Lung (tissue), 12 donors: ENCODE results near the gene SH2D7. TPM values are rescaled to one million over a fixed set of nuclear protein-coding genes. Genes with fewer than 3 reads are reported as not detected.

Source experiments
- ATAC-seq: fragments of 200-7000 bp; cut with Tn5 transposase; one replicate; pipeline ENCODE4 v1.9.1; 2020; ENCODE audit warnings: moderate number of reproducible peaks; ENCODE audit not compliant: insufficient read depth, low FRiP score
- DNase-seq, 3 donors: peaks; one replicate each; pipeline ENCODE4 v3.0.0-alpha.2; 2013 to 2017
- H3K27ac ChIP-seq, 2 donors: one replicate each; pipeline ENCODE4 v1.5.1; 2013; ENCODE audit warnings: mild to moderate bottlenecking in 2 of 2, moderate library complexity in 2 of 2, control low read depth in 1 of 2, inconsistent platforms in 1 of 2, low read depth in 1 of 2, low read length in 1 of 2
- H3K27me3 ChIP-seq, 3 donors: one replicate each; pipeline ENCODE4 v1.5.1; 2013; ENCODE audit warnings: low read length in 2 of 3; ENCODE audit not compliant: control insufficient read depth in 3 of 3, insufficient read depth in 3 of 3
- H3K36me3 ChIP-seq, 4 donors: one replicate each; pipeline ENCODE4 v1.5.1; 2013; ENCODE audit warnings: low read length in 4 of 4, mild to moderate bottlenecking in 1 of 4, moderate library complexity in 1 of 4; ENCODE audit not compliant: control insufficient read depth in 4 of 4, insufficient read depth in 4 of 4
- H3K4me1 ChIP-seq, 5 donors: one replicate each; pipeline ENCODE4 v1.5.1; 2013; ENCODE audit warnings: low read length in 5 of 5, mild to moderate bottlenecking in 2 of 5, moderate library complexity in 1 of 5; ENCODE audit not compliant: control insufficient read depth in 5 of 5, insufficient read depth in 5 of 5
- H3K4me3 ChIP-seq: one replicate; pipeline ENCODE4 v1.5.1; 2013; ENCODE audit warnings: mild to moderate bottlenecking, control low read depth, moderate library complexity
- H3K9ac ChIP-seq, 2 donors: one replicate each; pipeline ENCODE4 v1.5.1; 2013; ENCODE audit warnings: low read length in 2 of 2, control low read depth in 1 of 2; ENCODE audit not compliant: insufficient read depth in 1 of 2
- H3K9me3 ChIP-seq, 4 donors: one replicate each; pipeline ENCODE4 v1.5.1; 2013; ENCODE audit warnings: low read length in 3 of 4, mild to moderate bottlenecking in 1 of 4, moderate library complexity in 1 of 4; ENCODE audit not compliant: control insufficient read depth in 4 of 4, insufficient read depth in 3 of 4
- WGBS, 2 donors: extraction: QIAGEN DNeasy Blood & Tissue Kit; methylation state at CpG; one replicate each; pipeline ENCODE4 v1.1.7; 2013; 5-methylcytosine and 5-hydroxymethylcytosine counted together
- polyA plus RNA-seq, 2 donors: library from polyadenylated mRNA; stranded (reverse); fragments of 200-250 nt; gene quantifications; one replicate each; pipeline ENCODE4 v1.2.1, GENCODE V29; 2013
- total RNA-seq, 2 donors: library from RNA; depleted of rRNA in 1 of 2; stranded (reverse); fragments of >200 nt in 1 of 2; gene quantifications; one replicate each; pipeline ENCODE4 v1.2.1, GENCODE V29; 2014 to 2021
- TF ChIP-seq, protein P1 (sequence below): IDR thresholded peaks from 2 replicates; pipeline ENCODE4 v1.5.1; 2012; ENCODE audit warnings: mild to moderate bottlenecking; ENCODE audit errors: control extremely low read depth, extremely low read depth
- donor health status: control.
- donor health status: control.
- donor health status: Bipolar disorder and iron deficiency.
- donor health status: healthy.
- donor health status: DM: yes; HTN: yes; CAD: no.

The SH2D7 gene
- total and polyA plus RNA-seq, 4 donors = 0.04 to 0.25 TPM; not detected in 2

DNA sequence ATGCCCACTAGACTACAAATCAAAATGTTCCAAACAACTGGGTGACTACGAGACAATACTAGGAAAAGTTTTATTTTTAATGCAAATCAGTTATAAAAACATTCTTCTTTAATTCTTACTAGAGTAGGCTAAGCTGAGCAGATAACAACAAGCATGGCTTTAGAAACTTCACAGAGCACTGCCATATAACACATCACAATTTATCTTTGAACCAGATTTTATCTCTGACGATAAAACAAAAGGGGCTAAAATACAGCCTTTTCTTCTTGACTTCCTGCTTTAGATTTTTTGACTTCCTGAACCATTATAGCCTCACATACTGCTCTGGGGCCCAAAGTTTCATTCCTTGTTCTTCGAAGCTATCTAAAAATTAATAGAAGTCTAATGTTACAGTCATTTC lies 40.8 kb upstream of the SH2D7 start:
- TF ChIP-seq, protein P1, sequence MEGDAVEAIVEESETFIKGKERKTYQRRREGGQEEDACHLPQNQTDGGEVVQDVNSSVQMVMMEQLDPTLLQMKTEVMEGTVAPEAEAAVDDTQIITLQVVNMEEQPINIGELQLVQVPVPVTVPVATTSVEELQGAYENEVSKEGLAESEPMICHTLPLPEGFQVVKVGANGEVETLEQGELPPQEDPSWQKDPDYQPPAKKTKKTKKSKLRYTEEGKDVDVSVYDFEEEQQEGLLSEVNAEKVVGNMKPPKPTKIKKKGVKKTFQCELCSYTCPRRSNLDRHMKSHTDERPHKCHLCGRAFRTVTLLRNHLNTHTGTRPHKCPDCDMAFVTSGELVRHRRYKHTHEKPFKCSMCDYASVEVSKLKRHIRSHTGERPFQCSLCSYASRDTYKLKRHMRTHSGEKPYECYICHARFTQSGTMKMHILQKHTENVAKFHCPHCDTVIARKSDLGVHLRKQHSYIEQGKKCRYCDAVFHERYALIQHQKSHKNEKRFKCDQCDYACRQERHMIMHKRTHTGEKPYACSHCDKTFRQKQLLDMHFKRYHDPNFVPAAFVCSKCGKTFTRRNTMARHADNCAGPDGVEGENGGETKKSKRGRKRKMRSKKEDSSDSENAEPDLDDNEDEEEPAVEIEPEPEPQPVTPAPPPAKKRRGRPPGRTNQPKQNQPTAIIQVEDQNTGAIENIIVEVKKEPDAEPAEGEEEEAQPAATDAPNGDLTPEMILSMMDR = no peak
- H3K9ac ChIP-seq = no peak overlapping the region
- ATAC-seq = no peak
- no peak overlapping the region for H3K4me3 ChIP-seq
- no peak overlapping the region for H3K27ac ChIP-seq
- WGBS, 2 donors = 42% methylated on average over 3 of the region's 3 CpGs
- no peaks in the 10 kb centered on the region for H3K27me3 ChIP-seq
- peaks cover 14 to 55% (median 30%) of the 10 kb centered on the region in 5 donors for H3K4me1 ChIP-seq
- H3K9me3 ChIP-seq = no peaks in the 10 kb centered on the region
- no peak for DNase-seq
- peaks cover 4 to 16% (median 8%) of the 10 kb centered on the region in 4 donors for H3K36me3 ChIP-seq

DNA sequence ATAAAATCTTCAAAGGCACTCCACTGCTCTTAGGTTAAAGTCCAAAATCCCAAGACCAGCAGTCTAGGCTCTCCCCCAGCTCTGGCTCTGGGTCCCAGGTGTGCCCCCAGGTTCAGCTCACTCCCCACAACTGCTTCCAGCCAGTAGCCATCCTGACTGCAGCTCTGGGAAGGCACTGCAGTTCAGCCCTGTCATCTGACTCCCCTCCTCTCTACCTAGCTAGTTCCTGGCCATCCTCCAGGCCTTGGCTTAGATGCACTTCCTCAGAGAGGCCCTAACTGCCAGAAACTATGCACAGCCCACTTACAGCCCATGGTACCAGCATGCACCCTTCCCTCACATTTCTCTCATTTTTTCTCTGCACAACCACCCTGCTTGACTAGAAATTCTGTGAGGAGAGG lies 40.4 kb upstream of the SH2D7 start:
- no peak overlapping the region for H3K9ac ChIP-seq
- no peak overlapping the region for H3K4me3 ChIP-seq
- TF ChIP-seq, protein P1 = no peak
- no peaks in the 10 kb centered on the region for H3K27me3 ChIP-seq
- H3K9me3 ChIP-seq = no peaks in the 10 kb centered on the region
- peaks cover 14 to 55% (median 33%) of the 10 kb centered on the region in 5 donors for H3K4me1 ChIP-seq
- ATAC-seq (no peak), DNase-seq (peak in 2 of 3 donors; percentile 43 to 60)
- H3K27ac ChIP-seq = peak overlapping the region in 1 of 2 donors; percentile 18
- H3K36me3 ChIP-seq = peaks cover 4 to 16% (median 8%) of the 10 kb centered on the region in 4 donors

DNA sequence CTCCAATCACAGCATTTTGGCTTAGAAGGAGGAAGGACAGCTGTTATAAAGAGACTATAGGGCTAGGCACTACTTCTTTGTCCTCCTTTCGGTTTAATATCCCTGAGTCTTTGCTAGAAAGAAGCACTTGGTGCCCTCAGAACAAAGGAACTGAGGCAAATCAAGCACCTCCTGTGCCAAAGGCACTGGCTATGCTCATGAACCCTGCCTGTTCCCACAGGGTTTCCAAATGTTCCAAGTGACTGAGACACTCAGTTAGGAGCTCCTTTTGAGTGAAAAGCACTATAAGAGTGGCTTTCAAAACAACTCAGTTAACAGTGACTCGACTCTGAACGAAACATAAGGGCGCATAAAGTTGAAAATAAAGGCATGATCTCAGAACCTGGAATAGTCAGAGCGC lies 39.8 kb upstream of the SH2D7 start:
- 82 to 83% methylated on average over 5 of the region's 5 CpGs for WGBS, 2 donors
- Histone ChIP-seq H3K4me1 (peaks cover 14 to 51% (median 33%) of the 10 kb centered on the region in 5 donors), H3K9ac (no peak overlapping the region), H3K27ac (peak overlapping the region in 1 of 2 donors; percentile 44), H3K4me3 (no peak overlapping the region), H3K9me3 (no peaks in the 10 kb centered on the region), H3K27me3 (no peaks in the 10 kb centered on the region), H3K36me3 (peaks cover 4 to 16% (median 8%) of the 10 kb centered on the region in 4 donors)
- TF ChIP-seq, protein P1 = no peak
- ATAC-seq = no peak
- DNase-seq = no peak

DNA sequence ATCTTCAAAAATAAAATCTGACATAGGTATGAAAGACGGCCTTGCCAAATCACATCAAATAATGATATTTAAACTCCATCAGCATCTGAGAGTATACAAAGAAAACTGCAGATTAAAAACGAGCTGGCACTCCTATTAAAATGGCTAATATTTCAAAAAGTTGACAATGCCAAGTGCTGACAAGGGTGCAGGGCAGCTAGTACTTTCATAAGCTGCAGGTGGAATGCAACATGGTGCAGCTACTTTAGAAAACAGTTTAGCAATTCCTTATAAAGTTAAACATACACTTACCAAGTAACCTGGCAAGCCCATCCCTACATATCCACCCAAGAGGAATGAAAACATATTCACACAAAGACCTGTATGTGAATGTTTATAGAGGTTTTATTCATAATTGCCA lies 37.8 kb upstream of the SH2D7 start:
- TF ChIP-seq, protein P1 = no peak
- Histone ChIP-seq H3K4me1 (peaks cover 14 to 41% (median 40%) of the 10 kb centered on the region in 5 donors), H3K36me3 (peaks cover 4 to 16% (median 7%) of the 10 kb centered on the region in 4 donors), H3K9ac (no peak overlapping the region), H3K27me3 (peaks cover 0 to 2% (median 0%) of the 10 kb centered on the region in 3 donors), H3K4me3 (no peak overlapping the region), H3K9me3 (no peaks in the 10 kb centered on the region), H3K27ac (no peak overlapping the region)
- ATAC-seq = no peak
- DNase-seq = no peak
- WGBS, 2 donors = 77 to 89% methylated on average over 2 of the region's 2 CpGs
